ENCODE data around the gene PPIL1. TPM values are rescaled to one million over a fixed set of nuclear protein-coding genes. Genes with fewer than 3 reads are reported as not detected.

PPIL1 gene
- total RNA-seq, 1 experiment from 2014 or later, result 87.8 TPM

DNA sequence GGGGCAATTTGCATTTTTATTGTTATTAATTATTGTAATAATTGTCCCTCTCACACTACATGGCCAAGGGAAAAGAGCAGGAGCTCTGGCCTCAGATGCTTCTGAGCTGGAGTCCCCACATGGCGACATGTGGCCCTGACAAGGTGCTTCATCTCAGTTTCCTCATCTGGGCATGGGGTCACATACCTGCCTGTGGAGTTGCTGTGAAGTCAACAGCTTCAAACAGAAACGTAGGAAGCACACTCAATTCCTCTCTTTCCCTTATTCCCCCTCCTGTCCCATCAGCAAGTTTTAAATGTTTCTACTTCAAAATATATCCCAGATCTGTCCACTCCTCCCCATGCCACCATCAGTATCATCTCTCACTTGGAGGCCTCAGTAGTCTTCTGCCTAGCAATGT is 44.0 kb downstream of the PPIL1 start:
- Histone ChIP-seq H3K14ac (ENCODE audit: insufficient read depth, low read length) (no peak overlapping the region), H4K5ac (ENCODE audit: insufficient read length, low read depth, low read length) (no peak overlapping the region), H3K9me3 (ENCODE audit: control insufficient read depth, low read depth, low read length) (no peaks in the 10 kb centered on the region), H2BK20ac (ENCODE audit: low read depth, low read length, poor library complexity, severe bottlenecking) (no peak overlapping the region), H3T11ph (ENCODE audit: low read length) (no peak overlapping the region), H4K8ac (replicated peaks; ENCODE audit: insufficient read length, low read depth, low read length) (no peak overlapping the region), H4K20me1 (ENCODE audit: control insufficient read depth, insufficient read depth, insufficient read length) (no peaks in the 10 kb centered on the region), H2BK120ac (ENCODE audit: low read depth, low read length, poor library complexity, severe bottlenecking) (no peak overlapping the region), H4K91ac (ENCODE audit: insufficient read length, low read depth, low read length) (no peak overlapping the region), H3K4me2 (ENCODE audit: insufficient read depth, insufficient read length, low read length) (no peak overlapping the region), H3K27ac (ENCODE audit: insufficient read length, low read depth, low read length) (no peak overlapping the region), H2BK5ac (ENCODE audit: insufficient read length, low read length) (no peak overlapping the region), H3K4ac (ENCODE audit: low read depth, low read length) (no peak overlapping the region), H3K79me2 (ENCODE audit: insufficient read depth, low read length) (no peaks in the 10 kb centered on the region), H2BK15ac (ENCODE audit: low read depth, low read length) (no peak overlapping the region), H3K56ac (ENCODE audit: insufficient read length, low read depth, low read length) (no peak overlapping the region), H2AFZ (ENCODE audit: low read length) (no peak overlapping the region), H3K18ac (ENCODE audit: insufficient read length, low read depth, low read length) (no peak overlapping the region), H2BK12ac (ENCODE audit: insufficient read length, low read depth, low read length) (no peak overlapping the region), H2AK5ac (ENCODE audit: insufficient read length, low read length) (no peak overlapping the region), H3K79me1 (ENCODE audit: insufficient read depth, low read depth, low read length, poor library complexity, severe bottlenecking) (no peaks in the 10 kb centered on the region), H3K4me1 (ENCODE audit: insufficient read depth, low read length) (peaks cover 3% of the 10 kb centered on the region; the same call in 1 of the 2 replicates), H3K27me3 (ENCODE audit: insufficient read depth, low read length) (no peaks in the 10 kb centered on the region), H3K23me2 (ENCODE audit: insufficient read length, low read depth, low read length, poor library complexity, severe bottlenecking) (no peaks in the 10 kb centered on the region), H3K9ac (ENCODE audit: extremely low read depth, insufficient read length, low read length) (no peak overlapping the region), H3K23ac (ENCODE audit: insufficient read length, low read depth, low read length) (no peak overlapping the region)
- TF ChIP-seq, protein P1, sequence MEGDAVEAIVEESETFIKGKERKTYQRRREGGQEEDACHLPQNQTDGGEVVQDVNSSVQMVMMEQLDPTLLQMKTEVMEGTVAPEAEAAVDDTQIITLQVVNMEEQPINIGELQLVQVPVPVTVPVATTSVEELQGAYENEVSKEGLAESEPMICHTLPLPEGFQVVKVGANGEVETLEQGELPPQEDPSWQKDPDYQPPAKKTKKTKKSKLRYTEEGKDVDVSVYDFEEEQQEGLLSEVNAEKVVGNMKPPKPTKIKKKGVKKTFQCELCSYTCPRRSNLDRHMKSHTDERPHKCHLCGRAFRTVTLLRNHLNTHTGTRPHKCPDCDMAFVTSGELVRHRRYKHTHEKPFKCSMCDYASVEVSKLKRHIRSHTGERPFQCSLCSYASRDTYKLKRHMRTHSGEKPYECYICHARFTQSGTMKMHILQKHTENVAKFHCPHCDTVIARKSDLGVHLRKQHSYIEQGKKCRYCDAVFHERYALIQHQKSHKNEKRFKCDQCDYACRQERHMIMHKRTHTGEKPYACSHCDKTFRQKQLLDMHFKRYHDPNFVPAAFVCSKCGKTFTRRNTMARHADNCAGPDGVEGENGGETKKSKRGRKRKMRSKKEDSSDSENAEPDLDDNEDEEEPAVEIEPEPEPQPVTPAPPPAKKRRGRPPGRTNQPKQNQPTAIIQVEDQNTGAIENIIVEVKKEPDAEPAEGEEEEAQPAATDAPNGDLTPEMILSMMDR (conservative IDR thresholded peaks at IDR 0.05), result no peak
- Mint-ChIP-seq H3K36me3 (ENCODE audit: insufficient read depth in 1 of 3, low read depth in 3 of 3) (0 out of 7 replicates have a peak, but pooled peaks cover 0 to 3% (median 0%) of the 10 kb centered on the region in 3 experiments), H3K4me1 (peaks cover 20 to 35% of the 10 kb centered on the region in 2 experiments), H3K27ac (no peak overlapping the region; a peak in 1 of 7 replicates), H3K27me3 (ENCODE audit: low read depth) (peaks cover 16% of the 10 kb centered on the region), H3K9me3 (peaks cover 0 to 6% of the 10 kb centered on the region in 2 experiments; a peak in 2 of 5 replicates), H3K4me3 (no peak overlapping the region)
- no peak for DNase-seq
- no CpG with 5 or more reads among the region's 2 CpGs for WGBS (ENCODE audit: extremely low coverage, insufficient read length, low lambda C conversion rate)

All from H9 (cell line).